HepG2 (cell line): ENCODE data around the gene SNF8. TPM values are rescaled to one million over a fixed set of nuclear protein-coding genes. Genes with fewer than 3 reads are reported as not detected.

Experiments used
- DR1 ChIP-seq: sonication (generic); formaldehyde crosslinking; IDR thresholded peaks from 2 replicates; pipeline ENCODE4 v1.8.0; 2021; ENCODE audit warnings: mild to moderate bottlenecking, missing genetic modification reagents, inconsistent platforms
- HMG20B ChIP-seq: conservative IDR thresholded peaks from 2 replicates; pipeline ENCODE4 v1.6.1; 2016; ENCODE audit warnings: missing genetic modification reagents, missing compliant biosample characterization
- HOXA3 ChIP-seq: sonication (generic); formaldehyde crosslinking; IDR thresholded peaks from 2 replicates; pipeline ENCODE4 v1.5.0; 2020; ENCODE audit warnings: missing genetic modification reagents
- MTA1 ChIP-seq: sonication (generic); formaldehyde crosslinking; IDR thresholded peaks from 2 replicates; pipeline ENCODE4 v1.4.0; 2020; ENCODE audit warnings: missing genetic modification reagents, mild to moderate bottlenecking, borderline replicate concordance
- MTA3 ChIP-seq: sonication (generic); formaldehyde crosslinking; IDR thresholded peaks from 2 replicates; pipeline ENCODE4 v1.4.0; 2020; ENCODE audit warnings: missing genetic modification reagents
- ZBTB21 ChIP-seq: sonication (generic); formaldehyde crosslinking; IDR thresholded peaks from 2 replicates; pipeline ENCODE4 v1.4.0; 2020; ENCODE audit warnings: missing genetic modification reagents
- ZMYM2 ChIP-seq: sonication (generic); formaldehyde crosslinking; IDR thresholded peaks from 2 replicates; pipeline ENCODE4 v1.8.0; 2022; ENCODE audit warnings: mild to moderate bottlenecking, missing genetic modification reagents
- ZNF333 ChIP-seq: sonication (generic); formaldehyde crosslinking; IDR thresholded peaks from 2 replicates; pipeline ENCODE4 v1.4.0; 2020; ENCODE audit warnings: mild to moderate bottlenecking, missing genetic modification reagents, borderline replicate concordance
- ZNF484 ChIP-seq: sonication (generic); formaldehyde crosslinking; IDR thresholded peaks from 2 replicates; pipeline ENCODE4 v1.5.1; 2020; ENCODE audit warnings: mild to moderate bottlenecking, low read depth, missing genetic modification reagents, borderline replicate concordance
- ZNF543 ChIP-seq: sonication (generic); formaldehyde crosslinking; IDR thresholded peaks from 2 replicates; pipeline ENCODE4 v1.4.0; 2020; ENCODE audit warnings: mild to moderate bottlenecking, missing genetic modification reagents
- ZNF605 ChIP-seq: sonication (generic); formaldehyde crosslinking; IDR thresholded peaks from 2 replicates; pipeline ENCODE4 v1.8.0; 2022; ENCODE audit warnings: mild to moderate bottlenecking, missing genetic modification reagents
- polyA plus RNA-seq, 8 experiments: library from polyadenylated mRNA; depleted of rRNA in 3 of 8; stranded (reverse) in 7 of 8; unstranded in 1 of 8; fragments of >200 nt; fragmentation: Illumina TruSeq in 4 of 8; extraction: Trizol in 4 of 8; gene quantifications; 2 replicates each; pipeline versions ENCODE4 v1.2.1 to v1.2.3, GENCODE V29; 2011 to 2016; ENCODE audit warnings: low read depth in 4 of 8, missing spikeins in 1 of 8, mixed read lengths in 1 of 8; ENCODE audit not compliant: insufficient read depth in 1 of 8
- total RNA-seq, 5 experiments: library from RNA; depleted of rRNA; stranded (reverse); fragments of >200 nt; fragmentation: Illumina TruSeq; extraction: Trizol; gene quantifications; 2 replicates each; pipeline ENCODE4 v1.2.3, GENCODE V29; 2016; ENCODE audit warnings: low read depth in 1 of 5
- TF ChIP-seq, protein P1 (sequence below): sonication (generic); formaldehyde crosslinking; IDR thresholded peaks from 2 replicates; pipeline ENCODE4 v1.8.1; 2023; ENCODE audit warnings: missing genetic modification reagents, inconsistent platforms, borderline replicate concordance
- TF ChIP-seq, protein P2 (sequence below): sonication (generic); formaldehyde crosslinking; IDR thresholded peaks from 2 replicates; pipeline ENCODE4 v1.8.0; 2022; ENCODE audit warnings: mild to moderate bottlenecking, missing genetic modification reagents, moderate library complexity
- TF ChIP-seq, protein P3 (sequence below): sonication (generic); formaldehyde crosslinking; IDR thresholded peaks from 2 replicates; pipeline ENCODE4 v1.5.0; 2020; ENCODE audit warnings: missing genetic modification reagents
- TF ChIP-seq, protein P4 (sequence below): sonication (generic); formaldehyde crosslinking; IDR thresholded peaks from 2 replicates; pipeline ENCODE4 v1.4.0; 2020; ENCODE audit warnings: missing genetic modification reagents
- TF ChIP-seq, protein P5 (sequence below): sonication (generic); formaldehyde crosslinking; IDR thresholded peaks from 2 replicates; pipeline ENCODE4 v1.5.1; 2020; ENCODE audit warnings: mild to moderate bottlenecking, missing genetic modification reagents, borderline replicate concordance

SNF8 gene
- total and polyA plus RNA-seq, 2 of the 13 experiments (the other 11 are each of a cell fraction or from before 2014, with no cell fraction given), result 114 to 153 TPM

DNA sequence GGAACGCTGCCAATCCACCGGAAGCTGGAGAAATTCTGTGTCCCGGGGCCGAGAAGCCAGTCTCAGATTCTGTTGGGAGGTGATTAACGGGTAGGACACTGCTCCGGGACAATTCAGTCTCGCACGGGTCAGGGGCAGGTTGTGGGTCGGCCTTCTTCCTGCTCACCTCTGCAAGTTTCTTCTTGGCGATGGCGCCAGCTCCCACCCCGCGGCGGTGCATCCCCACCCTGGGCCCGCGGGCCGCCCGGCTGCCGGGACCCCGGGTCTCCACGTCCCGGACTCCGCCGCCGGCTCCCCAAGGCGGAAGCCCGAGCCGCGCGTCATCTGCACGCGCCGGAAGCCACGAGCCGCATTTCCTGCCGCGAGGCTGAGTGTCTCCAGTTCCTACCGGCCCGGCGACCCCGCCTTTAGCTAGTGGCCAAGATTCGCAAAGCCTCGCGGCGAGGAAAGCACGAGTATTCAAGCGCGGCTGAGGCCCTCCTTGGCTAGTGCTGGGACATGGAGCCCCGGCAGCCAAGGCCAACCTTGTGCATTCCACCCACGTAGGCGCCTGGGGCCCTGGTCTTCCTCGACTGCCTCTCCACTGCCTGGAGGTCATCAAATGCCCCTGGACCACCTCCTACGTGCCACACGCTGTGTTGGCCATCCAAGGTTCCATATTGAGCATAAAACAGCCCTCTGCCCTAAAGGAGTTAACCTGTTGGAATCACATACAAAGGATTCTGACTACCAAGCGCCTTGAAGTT, at the start of gene SNF8 (continued):
- TF ChIP-seq ZNF333, result peak; percentile 96
- peak; percentile 86; the same call in 1 of the 2 replicates for TF ChIP-seq ZNF543 (CRISPR knock-in tag)
- TF ChIP-seq, protein P1, sequence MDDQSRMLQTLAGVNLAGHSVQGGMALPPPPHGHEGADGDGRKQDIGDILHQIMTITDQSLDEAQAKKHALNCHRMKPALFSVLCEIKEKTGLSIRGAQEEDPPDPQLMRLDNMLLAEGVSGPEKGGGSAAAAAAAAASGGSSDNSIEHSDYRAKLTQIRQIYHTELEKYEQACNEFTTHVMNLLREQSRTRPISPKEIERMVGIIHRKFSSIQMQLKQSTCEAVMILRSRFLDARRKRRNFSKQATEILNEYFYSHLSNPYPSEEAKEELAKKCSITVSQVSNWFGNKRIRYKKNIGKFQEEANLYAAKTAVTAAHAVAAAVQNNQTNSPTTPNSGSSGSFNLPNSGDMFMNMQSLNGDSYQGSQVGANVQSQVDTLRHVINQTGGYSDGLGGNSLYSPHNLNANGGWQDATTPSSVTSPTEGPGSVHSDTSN (CRISPR knock-in tag), result 0 out of 2 replicates have a peak, but pooled peaks have one; percentile 85
- no peak for TF ChIP-seq ZNF484 (CRISPR knock-in tag)
- TF ChIP-seq, protein P2, sequence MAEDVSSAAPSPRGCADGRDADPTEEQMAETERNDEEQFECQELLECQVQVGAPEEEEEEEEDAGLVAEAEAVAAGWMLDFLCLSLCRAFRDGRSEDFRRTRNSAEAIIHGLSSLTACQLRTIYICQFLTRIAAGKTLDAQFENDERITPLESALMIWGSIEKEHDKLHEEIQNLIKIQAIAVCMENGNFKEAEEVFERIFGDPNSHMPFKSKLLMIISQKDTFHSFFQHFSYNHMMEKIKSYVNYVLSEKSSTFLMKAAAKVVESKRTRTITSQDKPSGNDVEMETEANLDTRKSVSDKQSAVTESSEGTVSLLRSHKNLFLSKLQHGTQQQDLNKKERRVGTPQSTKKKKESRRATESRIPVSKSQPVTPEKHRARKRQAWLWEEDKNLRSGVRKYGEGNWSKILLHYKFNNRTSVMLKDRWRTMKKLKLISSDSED (CRISPR knock-in tag), result no peak
- peak; percentile 92 for TF ChIP-seq MTA1 (CRISPR knock-in tag)
- peak; percentile 99 for TF ChIP-seq HOXA3 (CRISPR knock-in tag)
- TF ChIP-seq, protein P3, sequence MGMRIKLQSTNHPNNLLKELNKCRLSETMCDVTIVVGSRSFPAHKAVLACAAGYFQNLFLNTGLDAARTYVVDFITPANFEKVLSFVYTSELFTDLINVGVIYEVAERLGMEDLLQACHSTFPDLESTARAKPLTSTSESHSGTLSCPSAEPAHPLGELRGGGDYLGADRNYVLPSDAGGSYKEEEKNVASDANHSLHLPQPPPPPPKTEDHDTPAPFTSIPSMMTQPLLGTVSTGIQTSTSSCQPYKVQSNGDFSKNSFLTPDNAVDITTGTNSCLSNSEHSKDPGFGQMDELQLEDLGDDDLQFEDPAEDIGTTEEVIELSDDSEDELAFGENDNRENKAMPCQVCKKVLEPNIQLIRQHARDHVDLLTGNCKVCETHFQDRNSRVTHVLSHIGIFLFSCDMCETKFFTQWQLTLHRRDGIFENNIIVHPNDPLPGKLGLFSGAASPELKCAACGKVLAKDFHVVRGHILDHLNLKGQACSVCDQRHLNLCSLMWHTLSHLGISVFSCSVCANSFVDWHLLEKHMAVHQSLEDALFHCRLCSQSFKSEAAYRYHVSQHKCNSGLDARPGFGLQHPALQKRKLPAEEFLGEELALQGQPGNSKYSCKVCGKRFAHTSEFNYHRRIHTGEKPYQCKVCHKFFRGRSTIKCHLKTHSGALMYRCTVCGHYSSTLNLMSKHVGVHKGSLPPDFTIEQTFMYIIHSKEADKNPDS (CRISPR knock-in tag), result 0 out of 2 replicates have a peak, but pooled peaks have one; percentile 46
- peak; percentile 73; the same call in 1 of the 2 replicates for TF ChIP-seq DR1 (CRISPR knock-in tag)
- peak; percentile 37; the same call in 1 of the 2 replicates for TF ChIP-seq ZBTB21 (CRISPR knock-in tag)
- TF ChIP-seq ZNF605 (CRISPR knock-in tag), result no peak
- TF ChIP-seq MTA3 (CRISPR knock-in tag), result no peak
- TF ChIP-seq, protein P4, sequence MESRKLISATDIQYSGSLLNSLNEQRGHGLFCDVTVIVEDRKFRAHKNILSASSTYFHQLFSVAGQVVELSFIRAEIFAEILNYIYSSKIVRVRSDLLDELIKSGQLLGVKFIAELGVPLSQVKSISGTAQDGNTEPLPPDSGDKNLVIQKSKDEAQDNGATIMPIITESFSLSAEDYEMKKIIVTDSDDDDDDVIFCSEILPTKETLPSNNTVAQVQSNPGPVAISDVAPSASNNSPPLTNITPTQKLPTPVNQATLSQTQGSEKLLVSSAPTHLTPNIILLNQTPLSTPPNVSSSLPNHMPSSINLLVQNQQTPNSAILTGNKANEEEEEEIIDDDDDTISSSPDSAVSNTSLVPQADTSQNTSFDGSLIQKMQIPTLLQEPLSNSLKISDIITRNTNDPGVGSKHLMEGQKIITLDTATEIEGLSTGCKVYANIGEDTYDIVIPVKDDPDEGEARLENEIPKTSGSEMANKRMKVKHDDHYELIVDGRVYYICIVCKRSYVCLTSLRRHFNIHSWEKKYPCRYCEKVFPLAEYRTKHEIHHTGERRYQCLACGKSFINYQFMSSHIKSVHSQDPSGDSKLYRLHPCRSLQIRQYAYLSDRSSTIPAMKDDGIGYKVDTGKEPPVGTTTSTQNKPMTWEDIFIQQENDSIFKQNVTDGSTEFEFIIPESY (CRISPR knock-in tag), result peak; percentile 72
- TF ChIP-seq HMG20B, result no peak
- TF ChIP-seq, protein P5, sequence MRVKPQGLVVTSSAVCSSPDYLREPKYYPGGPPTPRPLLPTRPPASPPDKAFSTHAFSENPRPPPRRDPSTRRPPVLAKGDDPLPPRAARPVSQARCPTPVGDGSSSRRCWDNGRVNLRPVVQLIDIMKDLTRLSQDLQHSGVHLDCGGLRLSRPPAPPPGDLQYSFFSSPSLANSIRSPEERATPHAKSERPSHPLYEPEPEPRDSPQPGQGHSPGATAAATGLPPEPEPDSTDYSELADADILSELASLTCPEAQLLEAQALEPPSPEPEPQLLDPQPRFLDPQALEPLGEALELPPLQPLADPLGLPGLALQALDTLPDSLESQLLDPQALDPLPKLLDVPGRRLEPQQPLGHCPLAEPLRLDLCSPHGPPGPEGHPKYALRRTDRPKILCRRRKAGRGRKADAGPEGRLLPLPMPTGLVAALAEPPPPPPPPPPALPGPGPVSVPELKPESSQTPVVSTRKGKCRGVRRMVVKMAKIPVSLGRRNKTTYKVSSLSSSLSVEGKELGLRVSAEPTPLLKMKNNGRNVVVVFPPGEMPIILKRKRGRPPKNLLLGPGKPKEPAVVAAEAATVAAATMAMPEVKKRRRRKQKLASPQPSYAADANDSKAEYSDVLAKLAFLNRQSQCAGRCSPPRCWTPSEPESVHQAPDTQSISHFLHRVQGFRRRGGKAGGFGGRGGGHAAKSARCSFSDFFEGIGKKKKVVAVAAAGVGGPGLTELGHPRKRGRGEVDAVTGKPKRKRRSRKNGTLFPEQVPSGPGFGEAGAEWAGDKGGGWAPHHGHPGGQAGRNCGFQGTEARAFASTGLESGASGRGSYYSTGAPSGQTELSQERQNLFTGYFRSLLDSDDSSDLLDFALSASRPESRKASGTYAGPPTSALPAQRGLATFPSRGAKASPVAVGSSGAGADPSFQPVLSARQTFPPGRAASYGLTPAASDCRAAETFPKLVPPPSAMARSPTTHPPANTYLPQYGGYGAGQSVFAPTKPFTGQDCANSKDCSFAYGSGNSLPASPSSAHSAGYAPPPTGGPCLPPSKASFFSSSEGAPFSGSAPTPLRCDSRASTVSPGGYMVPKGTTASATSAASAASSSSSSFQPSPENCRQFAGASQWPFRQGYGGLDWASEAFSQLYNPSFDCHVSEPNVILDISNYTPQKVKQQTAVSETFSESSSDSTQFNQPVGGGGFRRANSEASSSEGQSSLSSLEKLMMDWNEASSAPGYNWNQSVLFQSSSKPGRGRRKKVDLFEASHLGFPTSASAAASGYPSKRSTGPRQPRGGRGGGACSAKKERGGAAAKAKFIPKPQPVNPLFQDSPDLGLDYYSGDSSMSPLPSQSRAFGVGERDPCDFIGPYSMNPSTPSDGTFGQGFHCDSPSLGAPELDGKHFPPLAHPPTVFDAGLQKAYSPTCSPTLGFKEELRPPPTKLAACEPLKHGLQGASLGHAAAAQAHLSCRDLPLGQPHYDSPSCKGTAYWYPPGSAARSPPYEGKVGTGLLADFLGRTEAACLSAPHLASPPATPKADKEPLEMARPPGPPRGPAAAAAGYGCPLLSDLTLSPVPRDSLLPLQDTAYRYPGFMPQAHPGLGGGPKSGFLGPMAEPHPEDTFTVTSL (CRISPR knock-in tag), result peak; percentile 61; the same call in 1 of the 2 replicates
- TF ChIP-seq ZMYM2 (CRISPR knock-in tag), result 0 out of 2 replicates have a peak, but pooled peaks have one; percentile 24
